ENCODE data around the gene EPB41L2. TPM values are rescaled to one million over a fixed set of nuclear protein-coding genes. Genes with fewer than 3 reads are reported as not detected.

EPB41L2 gene
- total RNA-seq, 2 donors from 2014 or later: 160 to 189 TPM

DNA sequence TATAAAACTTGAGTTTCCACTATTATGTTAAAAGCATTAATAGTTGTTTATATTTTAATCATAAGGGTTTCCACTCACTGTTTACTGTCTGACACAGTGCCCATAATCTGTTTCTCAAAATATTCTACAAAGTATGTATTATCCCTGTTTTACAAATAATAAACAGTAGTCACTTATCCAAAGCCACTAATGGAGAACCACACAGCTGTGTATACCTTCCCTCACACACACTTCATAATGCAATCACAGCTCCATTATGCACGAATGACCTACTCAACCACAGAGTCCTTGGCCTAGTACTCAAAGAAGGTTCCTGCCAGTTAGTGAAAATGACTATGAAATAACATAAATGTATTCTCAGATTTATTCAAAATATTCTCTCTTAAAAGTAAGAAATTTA is 103.1 kb downstream of the EPB41L2 start:
- 94% methylated on average over 1 of the region's 1 CpG; no CpG with 5 or more reads in 1 of the 2 experiments for WGBS, 2 experiments (ENCODE audit: insufficient coverage in 1 of 2, insufficient read length in 1 of 2)
- no peaks in the 10 kb centered on the region for H3K9me3 ChIP-seq (ENCODE audit: control insufficient read depth, low read length)

DNA sequence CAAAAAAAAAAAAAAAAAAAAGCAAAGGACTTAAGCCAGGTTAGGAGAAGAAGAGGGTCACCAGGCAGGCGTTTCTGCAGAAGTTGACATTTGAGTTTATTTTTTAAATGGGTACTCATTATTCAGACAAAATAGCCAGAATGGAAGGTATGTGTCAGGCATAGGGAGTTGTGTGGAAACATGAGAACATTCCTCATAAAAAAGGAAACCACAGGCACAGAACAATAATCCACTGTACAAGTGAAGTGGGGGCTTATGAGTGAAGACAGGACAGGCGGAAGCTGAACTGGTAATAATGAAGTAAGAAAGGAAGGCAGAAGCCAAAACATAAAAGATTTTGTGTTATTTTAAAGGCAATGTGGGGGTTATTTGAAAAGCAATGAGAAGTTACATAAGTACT is 104.6 kb downstream of the EPB41L2 start:
- no peak overlapping the region for H3K27ac ChIP-seq (ENCODE audit: low read depth, low read length)
- H3K36me3 ChIP-seq (ENCODE audit: control insufficient read depth, insufficient read depth, low read length): peaks cover 20% of the 10 kb centered on the region
- WGBS, 2 experiments (ENCODE audit: insufficient coverage in 1 of 2, insufficient read length in 1 of 2): 88 to 98% methylated on average over 1 to 2 of the region's 2 CpGs
- Mint-ChIP-seq H3K27me3 (ENCODE audit: insufficient read depth) (no peaks in the 10 kb centered on the region), H3K4me3 (no peak overlapping the region), H3K9me3 (no peaks in the 10 kb centered on the region), H3K4me1 (no peaks in the 10 kb centered on the region), H3K36me3 (ENCODE audit: low read depth) (peaks cover 24% of the 10 kb centered on the region), H3K27ac (no peak overlapping the region)
- DNase-seq: no peak
- H3K27me3 ChIP-seq (ENCODE audit: control insufficient read depth, insufficient read depth, low read length, poor library complexity, severe bottlenecking): no peaks in the 10 kb centered on the region
- H3K4me1 ChIP-seq (ENCODE audit: control insufficient read depth, insufficient read depth, low read length): no peaks in the 10 kb centered on the region
- H3K9me3 ChIP-seq (ENCODE audit: control insufficient read depth, low read length): no peaks in the 10 kb centered on the region
- H3K4me3 ChIP-seq (ENCODE audit: low read length): no peak overlapping the region
- no peak overlapping the region for H3K9ac ChIP-seq (ENCODE audit: extremely low read depth, low read length, poor library complexity, severe bottlenecking)
- TF ChIP-seq CTCF (conservative IDR thresholded peaks at IDR 0.05): no peak

More for the DNA sequence above, 103.1 kb downstream of the EPB41L2 start:
- Mint-ChIP-seq H3K9me3 (no peaks in the 10 kb centered on the region), H3K27me3 (ENCODE audit: insufficient read depth) (no peaks in the 10 kb centered on the region), H3K4me1 (no peaks in the 10 kb centered on the region), H3K36me3 (ENCODE audit: low read depth) (peaks cover 14% of the 10 kb centered on the region), H3K4me3 (no peak overlapping the region), H3K27ac (no peak overlapping the region)
- H3K36me3 ChIP-seq (ENCODE audit: control insufficient read depth, insufficient read depth, low read length): peaks cover 13% of the 10 kb centered on the region
- DNase-seq: no peak
- H3K27me3 ChIP-seq (ENCODE audit: control insufficient read depth, insufficient read depth, low read length, poor library complexity, severe bottlenecking): no peaks in the 10 kb centered on the region
- no peak for TF ChIP-seq CTCF (conservative IDR thresholded peaks at IDR 0.05)
- H3K9ac ChIP-seq (ENCODE audit: extremely low read depth, low read length, poor library complexity, severe bottlenecking): no peak overlapping the region
- H3K4me3 ChIP-seq (ENCODE audit: low read length): no peak overlapping the region
- H3K27ac ChIP-seq (ENCODE audit: low read depth, low read length): no peak overlapping the region
- no peaks in the 10 kb centered on the region for H3K4me1 ChIP-seq (ENCODE audit: control insufficient read depth, insufficient read depth, low read length)

GRCh38 chr6:130955755-130956154 is 107.3 kb downstream of the EPB41L2 start:
- H3K4me1 Mint-ChIP-seq: no peaks in the 10 kb centered on the region
- no peaks in the 10 kb centered on the region for H3K27me3 Mint-ChIP-seq (ENCODE audit: insufficient read depth)
- WGBS, 2 experiments (ENCODE audit: insufficient coverage in 1 of 2, insufficient read length in 1 of 2): 91 to 100% methylated on average over 1 to 2 of the region's 2 CpGs
- no peak for TF ChIP-seq CTCF (conservative IDR thresholded peaks at IDR 0.05)
- Histone ChIP-seq H3K9ac (ENCODE audit: extremely low read depth, low read length, poor library complexity, severe bottlenecking) (no peak overlapping the region), H3K4me3 (ENCODE audit: low read length) (no peak overlapping the region), H3K9me3 (ENCODE audit: control insufficient read depth, low read length) (no peaks in the 10 kb centered on the region), H3K4me1 (ENCODE audit: control insufficient read depth, insufficient read depth, low read length) (no peaks in the 10 kb centered on the region), H3K27ac (ENCODE audit: low read depth, low read length) (no peak overlapping the region), H3K27me3 (ENCODE audit: control insufficient read depth, insufficient read depth, low read length, poor library complexity, severe bottlenecking) (no peaks in the 10 kb centered on the region), H3K36me3 (ENCODE audit: control insufficient read depth, insufficient read depth, low read length) (peaks cover 33% of the 10 kb centered on the region)
- no peaks in the 10 kb centered on the region for H3K9me3 Mint-ChIP-seq
- no peak for DNase-seq
- H3K4me3 Mint-ChIP-seq: no peak overlapping the region
- H3K27ac Mint-ChIP-seq: no peak overlapping the region
- peaks cover 41% of the 10 kb centered on the region for H3K36me3 Mint-ChIP-seq (ENCODE audit: low read depth)

All from endodermal cell (in vitro differentiated cells).